ENCODE measurements around the gene ENTREP3.

ENTREP3 gene

DNA sequence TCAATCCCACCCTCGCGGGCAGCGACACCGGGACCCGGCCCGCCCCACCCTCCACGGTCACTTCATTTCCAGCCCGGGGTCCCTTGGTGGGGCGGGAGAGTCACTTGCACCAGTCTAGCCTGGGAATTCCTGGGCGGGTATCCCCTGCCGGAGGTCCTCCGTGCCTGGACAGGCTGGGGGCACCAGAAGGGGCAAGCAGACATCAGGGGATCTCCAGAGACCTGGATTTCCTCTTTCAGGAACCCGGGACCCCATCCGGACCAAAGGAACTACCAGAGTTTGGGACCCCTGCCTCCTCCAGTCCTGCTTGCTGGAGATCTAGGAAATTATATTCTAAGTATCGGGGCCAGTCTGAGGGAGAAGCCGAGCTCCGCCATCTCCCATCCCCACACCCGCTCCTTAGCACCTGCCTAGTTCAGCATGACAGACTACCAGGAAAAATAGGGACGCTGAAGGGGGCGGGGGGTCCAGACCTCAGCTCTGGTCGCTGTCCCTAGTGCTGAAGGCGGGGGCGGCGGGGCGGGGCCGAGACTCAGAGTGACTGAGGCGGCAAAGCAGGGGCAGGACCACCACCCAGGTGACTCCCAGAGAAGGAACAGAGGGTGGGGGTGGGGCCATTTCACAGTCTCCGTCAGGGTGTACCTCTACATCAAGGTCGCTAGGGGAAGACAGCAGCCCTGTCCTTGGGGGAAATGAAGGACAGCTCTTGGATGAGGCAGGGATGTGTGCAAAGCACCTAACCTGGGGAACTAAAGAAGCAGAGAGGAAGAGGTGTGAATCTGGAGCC lies 22.8 kb upstream of the ENTREP3 start:
- peak; percentile 68 to 88 (median 78) for DNase-seq

GRCh38 chr1:155277070-155277901 lies 22.0 kb upstream of the ENTREP3 start, which contains the start of gene HCN3:
Gene HCN3, plus strand, starts transcription at chr1:155277463. Its CDS starts 128 bp downstream, at chr1:155277591.
- DNase-seq, result peak; percentile 58 to 90 (median 77)

DNA sequence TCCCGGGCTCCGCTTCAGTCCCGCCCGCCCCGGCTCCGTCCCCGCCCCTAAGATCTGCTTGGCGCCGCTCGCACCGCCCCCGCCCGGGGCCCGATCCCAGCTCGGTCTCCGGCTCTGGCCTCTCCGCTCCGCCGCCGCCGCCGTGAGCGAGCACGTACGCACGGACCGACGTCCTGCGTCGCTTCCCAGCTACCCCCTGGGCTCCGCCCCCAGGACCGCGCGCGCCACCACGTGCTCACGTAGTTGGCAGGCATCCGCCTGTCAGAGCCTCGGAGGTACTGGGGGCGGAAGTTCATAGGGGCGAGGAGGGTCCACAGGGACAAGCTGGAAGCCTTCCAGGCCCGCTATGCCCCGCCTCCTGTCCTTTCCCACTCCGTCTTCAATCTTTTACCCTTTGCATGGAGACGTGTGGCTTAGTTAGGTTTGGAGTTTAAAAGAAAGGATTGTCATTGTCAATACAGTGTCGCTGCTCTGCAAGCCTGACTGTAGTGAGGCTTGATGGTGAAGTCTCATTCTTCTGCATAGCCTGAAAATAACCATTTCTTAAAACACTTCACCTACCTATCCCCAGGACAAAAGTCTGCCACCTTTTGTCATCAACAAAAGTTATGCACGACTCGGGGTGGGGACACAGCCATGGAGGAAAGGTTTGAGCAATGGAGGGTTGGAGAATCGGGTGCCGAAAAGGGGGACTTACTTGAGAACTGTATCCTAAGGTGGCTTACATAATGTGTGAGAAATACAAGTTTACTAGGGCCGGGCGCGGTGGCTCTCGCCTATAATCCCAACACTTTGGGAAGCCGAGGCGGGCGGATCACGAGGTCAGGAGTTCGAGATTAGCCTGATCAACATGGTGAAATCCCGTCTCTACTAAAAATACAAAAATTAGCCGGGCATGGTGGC lies 18.3 kb upstream of the ENTREP3 start, which contains the start of gene CLK2:
Gene CLK2, minus strand, starts transcription at position 162 of the 903 bp plus-strand sequence. CDS start 2,527 bp downstream, outside the sequence.
- peak; percentile 87 to 92 (median 91) for DNase-seq

DNA sequence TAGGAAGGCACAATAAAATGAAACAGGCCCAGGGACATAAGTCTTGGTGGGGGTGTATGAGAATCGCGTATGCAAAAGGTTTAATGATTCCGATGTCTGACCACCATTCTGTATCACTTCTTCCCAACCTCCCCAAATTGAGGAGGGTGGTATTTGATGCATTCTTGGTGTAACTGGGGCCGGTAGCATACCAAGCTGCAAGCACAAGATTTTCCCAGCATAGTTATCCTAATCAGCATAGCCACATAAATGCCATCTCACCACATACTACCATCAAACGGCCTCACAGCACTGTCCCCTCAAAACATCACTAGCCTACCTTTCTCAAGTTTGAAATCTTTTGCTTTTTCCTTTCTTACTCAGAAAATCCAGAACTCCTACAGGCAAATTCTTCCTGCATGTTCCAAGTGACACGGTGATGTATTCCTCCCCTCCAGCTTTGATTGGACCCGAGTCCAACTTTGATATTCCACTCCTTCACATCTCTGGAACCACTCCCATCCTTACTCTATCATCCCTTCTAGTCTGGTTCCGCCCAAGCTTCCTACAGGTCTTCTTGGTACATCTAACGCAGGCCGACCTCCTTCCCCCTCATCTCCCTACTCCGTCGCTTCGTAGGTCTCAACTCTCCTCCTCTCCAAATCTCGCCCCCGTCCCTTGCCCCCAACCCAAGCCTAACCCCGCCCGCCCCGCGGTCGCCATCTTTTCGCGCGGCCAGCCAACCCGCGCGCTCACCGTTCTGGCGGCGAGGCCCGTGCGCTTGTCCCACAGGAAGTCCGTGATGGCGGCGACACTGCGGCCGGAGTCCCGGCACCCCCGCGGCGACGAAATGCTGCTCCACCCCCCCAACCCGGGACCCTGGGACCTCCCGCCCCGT lies 17.4 kb upstream of the ENTREP3 start:
- DNase-seq, result peak in 1 of 6 experiments; percentile 52

DNA sequence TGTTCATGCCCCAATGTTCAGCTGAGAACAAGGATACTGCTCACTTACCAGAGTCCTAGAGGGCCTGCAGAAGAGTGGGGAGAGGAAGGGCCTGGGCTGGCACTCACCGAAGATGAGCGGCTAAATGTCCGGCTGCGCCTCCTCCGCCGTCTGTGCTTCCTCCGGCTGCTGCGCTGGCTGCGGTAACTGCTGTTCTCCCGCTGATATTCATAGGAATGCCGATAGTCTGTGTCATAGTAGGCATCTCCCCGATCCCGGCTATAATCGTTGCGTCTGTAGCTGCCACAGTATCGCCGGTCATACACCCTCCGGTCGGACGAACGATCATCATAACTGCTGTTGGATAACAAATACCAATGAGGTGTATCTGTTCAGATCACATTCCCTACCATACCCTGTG lies 14.1 kb upstream of the ENTREP3 start:
- no peak for DNase-seq

DNA sequence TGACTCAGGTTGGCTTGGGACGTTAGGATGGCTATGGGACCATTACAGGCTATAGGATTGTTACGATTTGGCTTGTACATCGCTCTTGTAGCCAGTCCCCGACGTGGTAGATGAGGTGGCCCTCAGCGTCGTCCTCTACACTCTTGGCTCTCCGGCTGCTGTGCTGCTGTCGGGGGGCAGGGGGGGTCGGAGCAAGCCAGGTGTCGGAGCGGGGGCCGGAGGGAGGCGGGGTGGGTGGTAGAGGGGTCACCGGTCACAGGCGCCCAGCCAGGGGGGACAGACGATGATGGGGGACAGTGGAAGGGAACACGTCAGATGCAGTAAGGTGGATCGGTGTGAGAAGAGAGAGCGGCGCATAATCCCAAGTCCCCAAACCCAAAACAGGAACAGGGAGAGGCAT lies 13.3 kb upstream of the ENTREP3 start:
- DNase-seq, result no peak

GRCh38 chr1:155267373-155267772 lies 12.1 kb upstream of the ENTREP3 start:
- DNase-seq, result no peak

GRCh38 chr1:155266553-155266952 lies 11.3 kb upstream of the ENTREP3 start:
- DNase-seq, result no peak

- DNase-seq, result no peak
These were observed 7.8 kb upstream of the ENTREP3 start for GRCh38 chr1:155263067-155263466.

- peak; percentile 69 to 87 (median 78) for DNase-seq
These were observed 6.8 kb upstream of the ENTREP3 start, which contains the start of gene SCAMP3 for GRCh38 chr1:155261852-155262673. Gene SCAMP3, minus strand, starts transcription at chr1:155262360. Its CDS starts 209 bp downstream, at chr1:155262151.

- peak in 2 of 6 experiments; percentile 17 to 24 for DNase-seq
These were observed 6.2 kb upstream of the ENTREP3 start for GRCh38 chr1:155261493-155261851.

GRCh38 chr1:155260276-155260675 lies 5.0 kb upstream of the ENTREP3 start:
- no peak for DNase-seq

DNA sequence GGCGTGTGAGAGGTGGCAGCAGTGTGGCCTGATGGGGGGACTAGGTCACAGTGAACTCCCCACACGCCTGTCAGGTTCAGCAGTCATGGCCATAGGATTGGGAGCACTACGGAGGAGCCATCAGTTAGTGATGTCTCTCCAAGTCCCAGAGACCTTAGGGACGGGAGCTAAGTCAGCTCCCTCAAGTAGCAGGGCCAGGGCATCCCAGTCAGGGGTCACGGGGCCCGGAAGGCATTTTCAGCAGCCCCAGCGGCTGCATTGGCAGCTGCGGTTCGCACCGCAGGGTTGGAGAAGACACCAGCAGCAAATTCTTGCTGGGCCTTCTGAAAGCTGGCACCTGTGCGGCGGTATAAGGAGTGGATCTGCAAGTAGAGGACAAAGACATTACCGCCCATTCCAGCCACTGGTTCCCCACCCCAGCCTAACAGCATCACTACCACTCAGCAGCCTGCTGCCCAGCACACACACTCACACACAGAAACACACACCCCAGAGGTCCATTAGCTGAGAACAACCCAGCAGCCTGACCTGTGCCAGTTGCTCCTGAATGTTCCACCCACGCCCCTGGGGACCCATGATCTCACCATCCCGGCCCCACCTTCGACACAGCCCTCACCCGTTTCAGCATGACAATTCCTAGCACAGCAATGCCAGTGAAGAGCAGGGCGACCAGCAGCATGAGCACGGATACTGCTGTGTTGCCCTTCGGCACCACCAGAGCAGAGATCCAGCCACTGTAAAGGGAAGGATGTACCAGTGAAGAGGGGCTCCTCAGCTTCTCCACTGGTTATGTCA lies 972 bp upstream of the ENTREP3 start:
- DNase-seq, result no peak

DNA sequence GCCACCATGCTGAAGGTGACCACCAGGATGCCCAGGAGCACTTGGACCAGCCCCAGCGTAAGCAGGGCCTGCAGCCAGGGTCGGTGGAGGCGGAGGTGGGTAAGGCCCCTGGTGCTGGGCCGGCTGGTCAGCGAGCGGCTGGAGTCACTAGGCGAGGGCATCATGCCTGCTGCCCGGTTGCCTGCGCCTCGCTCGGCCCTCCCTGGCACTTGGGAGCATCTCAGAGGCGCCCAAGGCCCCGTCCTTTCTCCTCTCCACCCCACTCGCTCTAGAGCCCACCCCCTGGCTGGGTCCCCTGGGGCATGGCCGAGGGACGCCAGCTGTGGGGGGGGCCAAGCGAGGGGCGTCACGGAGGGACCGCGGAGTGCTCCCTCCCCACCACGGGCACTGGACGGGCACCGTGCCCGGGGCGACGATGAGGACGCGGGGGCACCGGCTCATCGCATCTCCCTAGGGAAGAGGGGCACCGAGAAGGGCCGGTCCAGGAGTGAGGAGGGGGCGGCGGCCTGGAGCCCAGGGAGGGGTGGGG lies 505 bp downstream of the ENTREP3 start:
- DNase-seq, result no peak

DNA sequence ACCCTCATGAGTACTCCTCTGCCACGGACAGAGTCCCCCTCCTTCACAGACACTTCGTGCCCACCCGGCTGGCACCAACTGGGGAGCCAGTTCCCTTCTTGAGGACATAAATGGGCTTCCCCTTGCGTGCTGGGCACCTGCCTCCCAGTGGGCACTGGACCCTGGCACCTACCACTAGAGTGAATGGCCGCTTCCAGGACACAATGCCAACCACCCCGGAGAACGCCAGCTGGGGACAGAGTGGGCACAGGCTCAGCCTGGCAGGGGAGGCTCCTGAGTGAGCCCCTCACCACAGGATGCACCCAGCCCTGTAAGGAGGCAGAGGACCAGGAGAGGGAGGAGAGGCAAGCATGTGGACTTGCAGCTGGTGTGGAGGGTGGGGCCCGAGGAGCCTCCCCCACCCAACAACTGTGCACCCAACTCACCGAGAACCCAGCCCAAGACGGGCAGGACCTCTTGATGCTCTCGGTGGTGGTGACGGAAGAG lies 1.0 kb downstream of the ENTREP3 start:
- no peak for DNase-seq

- no peak for DNase-seq
These were observed 1.5 kb downstream of the ENTREP3 start for GRCh38 chr1:155253797-155254196.

- DNase-seq, result no peak
These were observed 2.1 kb downstream of the ENTREP3 start for GRCh38 chr1:155253208-155253607.

GRCh38 chr1:155251566-155251965 lies 3.7 kb downstream of the ENTREP3 start:
- DNase-seq, result no peak

Data from stimulated activated naive CD4-positive, alpha-beta T cell (primary cell).